ENCODE data around the gene BCAM.

BCAM gene

DNA sequence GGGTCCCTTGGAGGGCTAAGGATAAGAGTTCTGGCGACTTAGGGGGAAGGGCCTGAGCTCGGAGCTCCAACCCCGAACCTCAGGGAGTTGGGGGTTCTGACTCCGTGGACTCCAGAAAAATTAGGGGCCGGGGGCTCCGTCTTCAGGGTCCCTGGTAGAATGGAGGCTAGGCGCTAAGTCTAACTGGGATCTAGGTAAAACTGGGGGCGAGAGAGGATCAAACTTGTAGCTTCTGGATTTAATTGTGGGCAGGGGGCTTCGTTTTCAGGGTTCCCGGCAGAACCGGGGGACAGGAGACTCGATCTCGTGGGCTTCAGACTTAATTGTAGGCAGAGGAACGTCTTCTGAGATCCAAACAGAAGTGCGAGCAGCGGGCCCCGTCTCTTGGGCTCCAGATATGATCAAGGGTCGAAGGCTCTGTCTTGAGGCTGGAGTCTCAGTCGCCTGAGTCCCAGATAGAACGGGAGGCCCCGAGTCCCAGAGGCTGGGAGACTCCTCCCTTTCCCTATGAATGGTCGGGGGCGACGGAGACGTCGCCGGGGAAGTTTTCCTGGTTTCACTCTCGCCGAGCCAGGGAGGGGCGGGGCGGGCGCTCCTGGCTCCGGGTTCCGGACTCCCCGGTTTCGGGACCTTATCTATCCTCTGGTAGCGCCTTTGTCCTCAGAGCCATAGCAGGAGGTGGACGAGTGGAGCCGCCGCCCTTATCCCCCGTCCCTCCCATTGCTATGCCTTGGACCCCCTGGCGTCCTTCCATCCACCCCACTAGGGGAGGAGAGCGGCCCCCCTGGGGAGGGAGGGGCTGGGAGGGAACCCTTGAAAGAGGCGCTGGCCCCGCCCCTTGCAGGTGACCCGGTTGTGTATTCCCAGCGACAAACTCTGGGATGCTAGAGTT, 38.5 kb downstream of the BCAM start:
- peak overlapping the region; percentile 87 for H3K27ac ChIP-seq
- H3K4me3 ChIP-seq (ENCODE audit: low read depth in 1 of 2, low read length in 1 of 2), result peak overlapping the region; percentile 68 to 88
- no peaks in the 10 kb centered on the region for H3K9me3 ChIP-seq
- H3K36me3 ChIP-seq, result no peaks in the 10 kb centered on the region
- peaks cover 29% of the 10 kb centered on the region for H3K27me3 ChIP-seq
- TF ChIP-seq, protein P1, sequence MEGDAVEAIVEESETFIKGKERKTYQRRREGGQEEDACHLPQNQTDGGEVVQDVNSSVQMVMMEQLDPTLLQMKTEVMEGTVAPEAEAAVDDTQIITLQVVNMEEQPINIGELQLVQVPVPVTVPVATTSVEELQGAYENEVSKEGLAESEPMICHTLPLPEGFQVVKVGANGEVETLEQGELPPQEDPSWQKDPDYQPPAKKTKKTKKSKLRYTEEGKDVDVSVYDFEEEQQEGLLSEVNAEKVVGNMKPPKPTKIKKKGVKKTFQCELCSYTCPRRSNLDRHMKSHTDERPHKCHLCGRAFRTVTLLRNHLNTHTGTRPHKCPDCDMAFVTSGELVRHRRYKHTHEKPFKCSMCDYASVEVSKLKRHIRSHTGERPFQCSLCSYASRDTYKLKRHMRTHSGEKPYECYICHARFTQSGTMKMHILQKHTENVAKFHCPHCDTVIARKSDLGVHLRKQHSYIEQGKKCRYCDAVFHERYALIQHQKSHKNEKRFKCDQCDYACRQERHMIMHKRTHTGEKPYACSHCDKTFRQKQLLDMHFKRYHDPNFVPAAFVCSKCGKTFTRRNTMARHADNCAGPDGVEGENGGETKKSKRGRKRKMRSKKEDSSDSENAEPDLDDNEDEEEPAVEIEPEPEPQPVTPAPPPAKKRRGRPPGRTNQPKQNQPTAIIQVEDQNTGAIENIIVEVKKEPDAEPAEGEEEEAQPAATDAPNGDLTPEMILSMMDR (IDR thresholded peaks at IDR 0.05), result no peak
- peaks cover 36 to 56% of the 10 kb centered on the region in 2 experiments for H3K4me1 ChIP-seq (ENCODE audit: control insufficient read depth in 1 of 2, insufficient read depth in 1 of 2, low read depth in 1 of 2, low read length in 1 of 2)

DNA sequence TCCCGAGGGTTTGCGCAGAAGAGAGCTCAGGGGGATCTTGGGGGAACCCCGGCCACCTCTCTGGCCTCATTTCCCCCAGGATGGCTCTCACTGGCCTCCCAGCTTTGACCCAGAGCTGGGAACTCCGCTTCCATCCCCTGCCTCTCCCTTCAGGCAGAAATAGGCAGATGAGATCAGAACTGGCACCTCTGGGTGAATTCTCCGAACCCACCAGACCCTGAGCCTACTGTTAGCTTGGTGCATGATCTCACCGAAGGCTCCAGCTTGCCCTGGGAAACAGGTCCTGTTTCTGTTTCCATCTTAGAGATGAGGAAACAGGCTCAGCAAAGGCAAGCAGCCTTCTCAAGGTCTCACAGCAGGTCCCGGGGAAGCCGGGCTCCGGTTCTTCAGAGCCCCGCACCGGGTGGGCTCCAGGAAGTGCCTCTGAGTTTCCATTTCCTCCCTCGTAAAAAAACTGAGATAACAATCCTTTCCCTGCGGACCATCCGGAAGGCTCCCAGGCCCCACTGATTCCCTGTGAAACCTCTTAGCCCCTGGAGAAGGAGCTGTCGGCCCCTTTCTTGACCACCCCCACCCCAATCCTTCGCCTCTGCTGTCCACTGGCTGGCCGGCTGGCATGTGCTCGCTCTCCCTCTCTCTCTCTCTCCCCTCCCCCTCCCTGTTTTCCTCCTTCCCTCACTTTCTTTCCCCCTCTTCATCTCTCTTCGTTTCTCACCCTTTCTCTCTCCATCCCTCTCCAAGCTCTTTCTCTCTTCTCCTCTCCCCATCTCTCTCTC, 39.3 kb downstream of the BCAM start:
- TF ChIP-seq, protein P1 (IDR thresholded peaks at IDR 0.05), result no peak
- peak overlapping the region; percentile 87 for H3K27ac ChIP-seq
- H3K9me3 ChIP-seq, result no peaks in the 10 kb centered on the region
- peaks cover 36 to 56% of the 10 kb centered on the region in 2 experiments for H3K4me1 ChIP-seq (ENCODE audit: control insufficient read depth in 1 of 2, insufficient read depth in 1 of 2, low read depth in 1 of 2, low read length in 1 of 2)
- H3K36me3 ChIP-seq, result no peaks in the 10 kb centered on the region
- peaks cover 29% of the 10 kb centered on the region for H3K27me3 ChIP-seq
- peak overlapping the region; percentile 68 to 88 for H3K4me3 ChIP-seq (ENCODE audit: low read depth in 1 of 2, low read length in 1 of 2)

DNA sequence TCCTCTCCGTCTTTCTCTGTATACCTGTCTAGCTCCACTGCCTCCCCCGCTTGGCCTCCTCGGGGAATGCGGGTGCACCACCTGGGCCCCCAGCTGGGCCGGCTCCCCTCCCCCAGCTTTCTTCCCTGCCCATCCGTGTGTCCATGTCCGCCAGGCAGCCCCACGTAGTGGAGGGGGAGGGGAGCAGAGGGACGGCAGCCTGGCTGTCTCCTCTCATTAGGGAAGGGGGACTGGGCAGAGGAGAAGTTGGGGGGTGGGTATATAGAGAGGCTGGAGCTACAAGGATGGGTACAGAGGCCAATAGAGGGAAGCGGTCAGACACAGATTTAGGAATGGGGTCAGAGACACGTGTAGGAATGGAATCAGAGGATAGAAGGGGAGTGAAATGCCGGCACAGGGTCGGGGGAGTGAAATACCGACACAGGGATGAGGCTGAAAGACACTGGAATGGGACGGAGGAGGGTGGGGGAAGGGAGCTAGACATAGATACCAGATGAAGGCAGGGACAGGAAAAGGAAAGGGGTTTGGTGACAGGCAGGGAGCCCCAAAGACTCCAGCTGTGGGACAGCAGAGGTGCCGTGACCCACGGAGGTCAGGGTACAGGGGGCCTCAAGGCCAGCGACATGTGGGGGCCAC, 40.0 kb downstream of the BCAM start:
- TF ChIP-seq, protein P1 (IDR thresholded peaks at IDR 0.05), result no peak
- Histone ChIP-seq H3K27ac (peak overlapping the region; percentile 87), H3K9me3 (no peaks in the 10 kb centered on the region), H3K4me3 (ENCODE audit: low read depth in 1 of 2, low read length in 1 of 2) (peak overlapping the region in 1 of 2 experiments; percentile 88), H3K36me3 (no peaks in the 10 kb centered on the region), H3K27me3 (peaks cover 29% of the 10 kb centered on the region), H3K4me1 (ENCODE audit: control insufficient read depth in 1 of 2, insufficient read depth in 1 of 2, low read depth in 1 of 2, low read length in 1 of 2) (peaks cover 36 to 56% of the 10 kb centered on the region in 2 experiments)

DNA sequence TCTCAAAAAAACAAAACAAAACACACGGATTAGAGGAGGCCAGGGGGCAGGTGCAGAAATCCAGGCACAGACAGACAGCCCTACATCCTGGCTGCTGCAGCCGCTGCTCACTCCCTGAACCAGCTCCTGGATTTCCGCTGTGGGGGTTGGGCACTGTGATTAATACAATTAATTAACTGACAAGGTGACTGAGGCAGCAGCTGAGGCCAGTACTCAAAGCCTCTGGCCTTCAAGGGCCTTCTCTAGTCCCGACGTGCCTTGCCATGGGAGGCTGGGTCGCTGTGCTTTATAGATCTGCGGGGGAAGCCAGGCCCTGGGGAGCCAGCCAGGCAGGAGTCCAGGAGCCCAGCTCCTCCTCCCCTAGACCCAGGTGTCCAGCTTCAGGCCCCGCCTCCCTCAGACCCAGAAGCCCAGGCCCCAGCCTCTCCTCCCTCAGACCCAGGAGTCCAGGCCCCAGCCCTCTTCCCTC, 41.8 kb downstream of the BCAM start:
- H3K9me3 ChIP-seq, result no peaks in the 10 kb centered on the region
- H3K27me3 ChIP-seq, result peaks cover 29% of the 10 kb centered on the region
- no peak overlapping the region for H3K4me3 ChIP-seq (ENCODE audit: low read depth in 1 of 2, low read length in 1 of 2)
- H3K27ac ChIP-seq, result peak overlapping the region; percentile 49
- peaks cover 23 to 47% of the 10 kb centered on the region in 2 experiments for H3K4me1 ChIP-seq (ENCODE audit: control insufficient read depth in 1 of 2, insufficient read depth in 1 of 2, low read depth in 1 of 2, low read length in 1 of 2)
- TF ChIP-seq, protein P1 (IDR thresholded peaks at IDR 0.05), result no peak
- no peaks in the 10 kb centered on the region for H3K36me3 ChIP-seq

DNA sequence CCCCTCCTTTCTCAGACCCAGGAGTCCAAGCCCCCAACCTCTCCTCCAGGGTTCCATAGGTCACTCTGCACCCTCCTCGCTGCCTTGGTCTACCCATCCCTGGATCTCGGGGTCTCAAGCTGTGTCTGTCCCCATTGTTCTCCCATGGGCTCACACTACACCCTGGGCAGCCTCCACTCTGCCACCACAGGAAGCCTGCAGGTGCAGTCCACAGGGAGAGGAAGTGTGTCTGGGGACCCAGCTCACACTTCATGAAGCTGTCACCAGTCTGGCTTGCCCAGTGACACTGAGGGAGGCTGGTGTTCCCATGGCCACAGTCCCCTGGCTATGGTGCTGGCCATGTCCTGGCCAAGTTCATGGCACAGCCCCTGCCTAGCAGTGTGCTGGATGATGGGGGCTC, 42.5 kb downstream of the BCAM start:
- Histone ChIP-seq H3K4me3 (ENCODE audit: low read depth in 1 of 2, low read length in 1 of 2) (no peak overlapping the region), H3K36me3 (no peaks in the 10 kb centered on the region), H3K27me3 (peaks cover 26% of the 10 kb centered on the region), H3K4me1 (ENCODE audit: control insufficient read depth in 1 of 2, insufficient read depth in 1 of 2, low read depth in 1 of 2, low read length in 1 of 2) (peaks cover 28 to 47% of the 10 kb centered on the region in 2 experiments), H3K9me3 (no peaks in the 10 kb centered on the region), H3K27ac (peak overlapping the region; percentile 49)
- TF ChIP-seq, protein P1 (IDR thresholded peaks at IDR 0.05), result no peak
